H9 (cell line): ENCODE measurements around the gene GNA15. TPM values are rescaled to one million over a fixed set of nuclear protein-coding genes. Genes with fewer than 3 reads are reported as not detected.

Experiments
- DNase-seq: peaks from one replicate; pipeline ENCODE4 v3.0.0-alpha.2; 2017
- H2AFZ ChIP-seq: one replicate; pipeline ENCODE4 v1.6.1; 2013; ENCODE audit warnings: mild to moderate bottlenecking, low read length, control low read depth, moderate library complexity
- H2AK5ac ChIP-seq: 2 replicates; pipeline ENCODE4 v1.6.1; 2013; ENCODE audit warnings: low read length, control low read depth, mixed read lengths; ENCODE audit not compliant: insufficient read length
- H2BK120ac ChIP-seq: one replicate; pipeline ENCODE4 v1.6.1; 2013; ENCODE audit warnings: low read depth, mild to moderate bottlenecking, low read length, control low read depth, inconsistent platforms; ENCODE audit not compliant: poor library complexity, severe bottlenecking
- H2BK12ac ChIP-seq: 2 replicates; pipeline ENCODE4 v1.6.1; 2013; ENCODE audit warnings: low read length, control low read depth, mixed read lengths, low read depth; ENCODE audit not compliant: insufficient read length
- H2BK15ac ChIP-seq: 2 replicates; pipeline ENCODE4 v1.6.1; 2013; ENCODE audit warnings: low read depth, low read length, control low read depth
- H2BK20ac ChIP-seq: one replicate; pipeline ENCODE4 v1.6.1; 2013; ENCODE audit warnings: low read depth, mild to moderate bottlenecking, low read length, control low read depth, inconsistent platforms; ENCODE audit not compliant: poor library complexity, severe bottlenecking
- H2BK5ac ChIP-seq: 2 replicates; pipeline ENCODE4 v1.6.1; 2013; ENCODE audit warnings: low read length, control low read depth, mixed read lengths; ENCODE audit not compliant: insufficient read length
- H3K14ac ChIP-seq: 2 replicates; pipeline ENCODE4 v1.6.1; 2013; ENCODE audit warnings: low read length, control low read depth; ENCODE audit not compliant: insufficient read depth
- H3K18ac ChIP-seq: 2 replicates; pipeline ENCODE4 v1.6.1; 2013; ENCODE audit warnings: low read depth, mild to moderate bottlenecking, mixed read lengths, low read length, control low read depth; ENCODE audit not compliant: insufficient read length
- H3K23ac ChIP-seq: 2 replicates; pipeline ENCODE4 v1.6.1; 2013; ENCODE audit warnings: low read length, control low read depth, mixed read lengths, low read depth; ENCODE audit not compliant: insufficient read length
- H3K23me2 ChIP-seq: 2 replicates; pipeline ENCODE4 v1.6.1; 2013; ENCODE audit warnings: low read depth, mild to moderate bottlenecking, mixed read lengths, low read length, control low read depth; ENCODE audit not compliant: insufficient read length, poor library complexity, severe bottlenecking
- H3K27ac ChIP-seq: 2 replicates; pipeline ENCODE4 v1.5.1; 2013; ENCODE audit warnings: low read length, control low read depth, mixed read lengths, low read depth; ENCODE audit not compliant: insufficient read length
- H3K27me3 ChIP-seq: 2 replicates; pipeline ENCODE4 v1.6.1; 2013; ENCODE audit warnings: low read length, control low read depth, inconsistent platforms; ENCODE audit not compliant: insufficient read depth
- H3K4ac ChIP-seq: 2 replicates; pipeline ENCODE4 v1.6.1; 2013; ENCODE audit warnings: low read depth, mild to moderate bottlenecking, control low read depth, inconsistent platforms, low read length, moderate library complexity
- H3K4me1 ChIP-seq: 2 replicates; pipeline ENCODE4 v1.6.1; 2013; ENCODE audit warnings: low read length, control low read depth, inconsistent platforms; ENCODE audit not compliant: insufficient read depth
- H3K4me2 ChIP-seq: 2 replicates; pipeline ENCODE4 v1.6.1; 2013; ENCODE audit warnings: low read length, control low read depth, mixed read lengths; ENCODE audit not compliant: insufficient read length, insufficient read depth
- H3K56ac ChIP-seq: 2 replicates; pipeline ENCODE4 v1.6.1; 2013; ENCODE audit warnings: low read depth, mild to moderate bottlenecking, mixed read lengths, low read length, control low read depth; ENCODE audit not compliant: insufficient read length
- H3K79me1 ChIP-seq: 2 replicates; pipeline ENCODE4 v1.6.1; 2013; ENCODE audit warnings: low read depth, mild to moderate bottlenecking, moderate library complexity, low read length, control low read depth, inconsistent platforms; ENCODE audit not compliant: insufficient read depth, poor library complexity, severe bottlenecking
- H3K79me2 ChIP-seq: 2 replicates; pipeline ENCODE4 v1.6.1; 2013; ENCODE audit warnings: low read length, control low read depth, inconsistent platforms; ENCODE audit not compliant: insufficient read depth
- H3K9ac ChIP-seq: 2 replicates; pipeline ENCODE4 v1.6.1; 2013; ENCODE audit warnings: low read length, control low read depth, mixed read lengths; ENCODE audit not compliant: insufficient read length; ENCODE audit errors: extremely low read depth
- H3K9me3 ChIP-seq: one replicate; pipeline ENCODE4 v1.6.1; 2013; ENCODE audit warnings: low read depth, low read length, inconsistent platforms; ENCODE audit not compliant: control insufficient read depth
- H3T11ph ChIP-seq: one replicate; pipeline ENCODE4 v1.6.1; 2013; ENCODE audit warnings: mild to moderate bottlenecking, low read length, control low read depth, inconsistent platforms
- H4K20me1 ChIP-seq: one replicate; pipeline ENCODE4 v1.6.1; 2013; ENCODE audit not compliant: control insufficient read depth, insufficient read length, insufficient read depth
- H4K5ac ChIP-seq: 2 replicates; pipeline ENCODE4 v1.6.1; 2013; ENCODE audit warnings: low read depth, mild to moderate bottlenecking, mixed read lengths, low read length, control low read depth; ENCODE audit not compliant: insufficient read length
- H4K8ac ChIP-seq: replicated peaks from 2 replicates; pipeline ENCODE4 v1.6.1; 2013; ENCODE audit warnings: low read length, control low read depth, mixed read lengths, low read depth; ENCODE audit not compliant: insufficient read length
- H4K91ac ChIP-seq: 2 replicates; pipeline ENCODE4 v1.6.1; 2013; ENCODE audit warnings: low read depth, mild to moderate bottlenecking, moderate library complexity, mixed read lengths, low read length, control low read depth; ENCODE audit not compliant: insufficient read length
- H3K27ac Mint-ChIP-seq, 3 experiments: 2 replicates in 2 of 3; 3 replicates in 1 of 3; pipeline ENCODE4 v1.8.0; 2020 to 2021; ENCODE audit warnings: mixed read lengths in 3 of 3, mild to moderate bottlenecking in 1 of 3, moderate library complexity in 1 of 3
- H3K27me3 Mint-ChIP-seq: 2 replicates; pipeline ENCODE4 v1.8.0; 2021; ENCODE audit warnings: low read depth, mild to moderate bottlenecking, moderate library complexity, mixed read lengths
- H3K36me3 Mint-ChIP-seq, 3 experiments: 2 replicates in 2 of 3; 3 replicates in 1 of 3; pipeline ENCODE4 v1.8.0; 2020 to 2021; ENCODE audit warnings: low read depth in 3 of 3, mixed read lengths in 3 of 3; ENCODE audit not compliant: insufficient read depth in 1 of 3
- H3K4me1 Mint-ChIP-seq, 2 experiments: 2 replicates each; pipeline ENCODE4 v1.8.0; 2020; ENCODE audit warnings: mixed read lengths in 2 of 2
- H3K4me3 Mint-ChIP-seq, 2 experiments: 2 replicates in 1 of 2; 3 replicates in 1 of 2; pipeline ENCODE4 v1.8.0; 2020 to 2021; ENCODE audit warnings: mild to moderate bottlenecking in 2 of 2, mixed read lengths in 2 of 2, moderate library complexity in 1 of 2
- H3K9me3 Mint-ChIP-seq, 2 experiments: 2 replicates in 1 of 2; 3 replicates in 1 of 2; pipeline ENCODE4 v1.8.0; 2020; ENCODE audit warnings: mild to moderate bottlenecking in 2 of 2, mixed read lengths in 2 of 2, moderate library complexity in 1 of 2
- CTCF ChIP-seq: fragments of 200-600 bp; sonication (generic); conservative IDR thresholded peaks from 3 replicates; pipeline ENCODE4 v1.8.0; 2021; ENCODE audit warnings: antibody characterized with exemption, mild to moderate bottlenecking
- WGBS: extraction: QIAGEN DNeasy Blood & Tissue Kit; methylation state at CpG from one replicate; pipeline ENCODE4 v1.1.7; 2013; ENCODE audit warnings: missing lambda C conversion rate, low lambda C conversion rate, mixed read lengths; ENCODE audit not compliant: insufficient read length; ENCODE audit errors: extremely low coverage; 5-methylcytosine and 5-hydroxymethylcytosine counted together
- total RNA-seq: library from RNA; stranded (reverse); gene quantifications from 2 replicates; pipeline ENCODE4 v1.2.1, GENCODE V29; 2021

GNA15 gene
- total RNA-seq, 1 experiment from 2014 or later, result not detected

DNA sequence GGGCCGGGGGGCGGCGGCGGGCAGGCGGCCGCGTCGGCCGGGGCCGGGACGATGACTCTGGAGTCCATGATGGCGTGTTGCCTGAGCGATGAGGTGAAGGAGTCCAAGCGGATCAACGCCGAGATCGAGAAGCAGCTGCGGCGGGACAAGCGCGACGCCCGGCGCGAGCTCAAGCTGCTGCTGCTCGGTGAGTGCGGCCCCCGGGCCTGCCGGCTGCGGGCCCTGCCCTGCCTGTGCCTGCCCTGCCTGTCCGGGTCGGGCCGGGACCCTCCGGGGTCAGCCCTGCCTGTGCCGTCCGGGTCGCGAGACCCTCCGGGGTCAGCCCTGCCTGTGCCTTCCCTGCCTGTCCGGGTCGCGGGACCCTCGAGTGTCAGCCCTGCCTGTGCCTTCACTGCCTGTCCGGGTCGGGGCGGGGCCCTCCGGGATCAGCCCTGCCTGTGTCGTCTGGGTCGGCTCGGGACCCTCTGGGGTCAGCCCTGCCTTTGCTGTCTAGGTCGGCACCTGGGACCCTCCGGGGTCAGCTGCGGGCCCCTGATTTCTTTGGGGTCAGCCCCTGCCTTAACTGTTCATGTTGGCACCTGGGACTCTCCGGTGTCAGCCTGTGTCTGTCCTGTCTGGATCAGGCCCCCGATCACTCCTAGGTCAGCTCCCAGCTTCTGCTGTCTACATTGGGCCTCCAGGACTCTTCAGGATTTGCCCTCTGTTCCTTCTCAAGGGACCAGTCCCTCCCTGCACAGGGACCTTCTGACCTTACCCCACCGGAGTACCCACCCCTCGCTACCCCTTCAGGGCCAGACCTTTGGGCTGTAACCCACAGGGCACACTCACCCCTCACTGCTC lies 41.0 kb upstream of the GNA15 start:
- no CpG with 5 or more reads among the region's 57 CpGs for WGBS
- H3K4me3 Mint-ChIP-seq, result peak overlapping the region; percentile 74 to 83
- no peak overlapping the region for H2AFZ ChIP-seq

More for the DNA sequence above, 41.0 kb upstream of the GNA15 start:
- Mint-ChIP-seq H3K36me3 (no peaks in the 10 kb centered on the region), H3K4me1 (peaks cover 16 to 18% of the 10 kb centered on the region in 2 experiments; a peak in 3 of 4 replicates), H3K9me3 (no peaks in the 10 kb centered on the region), H3K27me3 (peaks cover 2% of the 10 kb centered on the region), H3K27ac (peak overlapping the region in 1 of 3 experiments; percentile 87; a peak in 1 of 7 replicates)
- no peak for TF ChIP-seq CTCF
- peaks cover 21% of the 10 kb centered on the region; the same call in 1 of the 2 replicates for H3K79me2 ChIP-seq
- H2BK12ac ChIP-seq, result no peak overlapping the region
- no peak overlapping the region for H3K56ac ChIP-seq
- no peak overlapping the region for H2AK5ac ChIP-seq
- no peak overlapping the region for H3K23ac ChIP-seq
- no peak overlapping the region for H2BK20ac ChIP-seq
- no peak overlapping the region for H3K14ac ChIP-seq
- H3K9me3 ChIP-seq, result no peaks in the 10 kb centered on the region
- no peaks in the 10 kb centered on the region; the same call in 1 of the 2 replicates for H3K4me1 ChIP-seq
- no peaks in the 10 kb centered on the region for H3K27me3 ChIP-seq
- peaks cover 5% of the 10 kb centered on the region for H4K20me1 ChIP-seq
- H4K91ac ChIP-seq, result no peak overlapping the region
- peaks cover 13% of the 10 kb centered on the region for H3K79me1 ChIP-seq
- DNase-seq, result no peak
- no peak overlapping the region for H2BK15ac ChIP-seq
- no peak overlapping the region for H3K4ac ChIP-seq
- peak overlapping the region; percentile 49 for H3K9ac ChIP-seq
- no peak overlapping the region for H3T11ph ChIP-seq
- H2BK5ac ChIP-seq, result no peak overlapping the region
- no peak overlapping the region for H3K18ac ChIP-seq
- peaks cover 20% of the 10 kb centered on the region for H3K23me2 ChIP-seq
- H4K5ac ChIP-seq, result no peak overlapping the region
- peak overlapping the region; percentile 68 for H3K4me2 ChIP-seq
- no peak overlapping the region for H4K8ac ChIP-seq
- H2BK120ac ChIP-seq, result no peak overlapping the region
- no peak overlapping the region for H3K27ac ChIP-seq
